Lower lobe of right lung (tissue), 2 donors: ENCODE measurements around the gene LYPD8. TPM values are rescaled to one million over a fixed set of nuclear protein-coding genes. Genes with fewer than 3 reads are reported as not detected.

Experiments used
- ATAC-seq, 2 donors: fragments of 200-7000 bp; cut with Tn5 transposase; one replicate each; pipeline ENCODE4 v1.9.1; 2020 to 2022; ENCODE audit warnings: mild to moderate bottlenecking in 2 of 2, moderate library complexity in 2 of 2
- DNase-seq: peaks from one replicate; pipeline ENCODE4 v3.0.0-alpha.2; 2020
- H3K27ac ChIP-seq: fragments of 200-600 bp; one replicate; pipeline ENCODE4 v1.8.0; 2022
- H3K27me3 ChIP-seq: fragments of 200-600 bp; one replicate; pipeline ENCODE4 v1.8.0; 2022; ENCODE audit warnings: low read depth
- H3K36me3 ChIP-seq: fragments of 200-600 bp; one replicate; pipeline ENCODE4 v1.8.0; 2022; ENCODE audit warnings: mild to moderate bottlenecking
- H3K4me1 ChIP-seq: fragments of 200-600 bp; one replicate; pipeline ENCODE4 v1.8.0; 2022
- H3K4me3 ChIP-seq: fragments of 200-600 bp; one replicate; pipeline ENCODE4 v1.8.0; 2022; ENCODE audit warnings: mild to moderate bottlenecking
- H3K9me3 ChIP-seq: fragments of 200-600 bp; one replicate; pipeline ENCODE4 v1.8.0; 2022
- CTCF ChIP-seq: fragments of 200-600 bp; IDR thresholded peaks from one replicate; pipeline ENCODE4 v1.8.0; 2022; ENCODE audit warnings: antibody characterized with exemption, mild to moderate bottlenecking
- intact Hi-C: fragments of 100-400 bp; cut with DNase I; formaldehyde crosslinking; loops from one replicate; pipeline ENCODE4 v1.11.0; 2022
- total RNA-seq: library from RNA; stranded (reverse); fragmentation: NEBNext Ultra II Directional; extraction: Animal tissue kit (Norgen Biotek cat#: 25700); gene quantifications from one replicate; pipeline ENCODE4 v1.2.1, GENCODE V29; 2021
- donor health status: DM: no; HTN: yes; CAD: no; lungs with severe emphysema.

Gene LYPD8
- total RNA-seq, 1 donor from 2014 or later, result not detected

- Histone ChIP-seq H3K4me3 (no peak overlapping the region), H3K4me1 (no peaks in the 10 kb centered on the region), H3K9me3 (no peaks in the 10 kb centered on the region), H3K27me3 (no peaks in the 10 kb centered on the region), H3K36me3 (no peaks in the 10 kb centered on the region), H3K27ac (no peak overlapping the region)
- intact Hi-C loops, result no loop called here
- TF ChIP-seq CTCF, result no peak
- ATAC-seq, result no peak
- DNase-seq, result no peak
Measured at GRCh38 chr1:248756636-248757035, 1.1 kb upstream of the LYPD8 start.

GRCh38 chr1:248756151-248756550 lies 592 bp upstream of the LYPD8 start:
- DNase-seq, result no peak
- Histone ChIP-seq H3K27me3 (no peaks in the 10 kb centered on the region), H3K9me3 (no peaks in the 10 kb centered on the region), H3K4me3 (no peak overlapping the region), H3K4me1 (no peaks in the 10 kb centered on the region), H3K36me3 (no peaks in the 10 kb centered on the region), H3K27ac (no peak overlapping the region)
- intact Hi-C loops, result no loop called here
- no peak for TF ChIP-seq CTCF
- ATAC-seq, result no peak

- no peak for ATAC-seq
- TF ChIP-seq CTCF, result no peak
- intact Hi-C loops, result no loop called here
Measured at GRCh38 chr1:248753708-248754280, 1.8 kb downstream of the LYPD8 start.

GRCh38 chr1:248753029-248753594 lies 2.4 kb downstream of the LYPD8 start:
- no peak for ATAC-seq

More at GRCh38 chr1:248753708-248754280, 1.8 kb downstream of the LYPD8 start:
- Histone ChIP-seq H3K9me3 (no peaks in the 10 kb centered on the region), H3K36me3 (no peaks in the 10 kb centered on the region), H3K27me3 (no peaks in the 10 kb centered on the region), H3K4me1 (no peaks in the 10 kb centered on the region), H3K4me3 (no peak overlapping the region), H3K27ac (no peak overlapping the region)
- no peak for DNase-seq

GRCh38 chr1:248752161-248753028 lies 3.2 kb downstream of the LYPD8 start:
- no peaks in the 10 kb centered on the region for H3K9me3 ChIP-seq
- TF ChIP-seq CTCF, result no peak
- no peak overlapping the region for H3K27ac ChIP-seq
- intact Hi-C loops, result no loop called here
- DNase-seq (no peak), ATAC-seq (no peak)
- no peaks in the 10 kb centered on the region for H3K27me3 ChIP-seq
- H3K36me3 ChIP-seq, result no peaks in the 10 kb centered on the region
- H3K4me3 ChIP-seq, result no peak overlapping the region
- H3K4me1 ChIP-seq, result no peaks in the 10 kb centered on the region

More at GRCh38 chr1:248753029-248753594, 2.4 kb downstream of the LYPD8 start:
- no peaks in the 10 kb centered on the region for H3K9me3 ChIP-seq
- no peak for TF ChIP-seq CTCF
- intact Hi-C loops, result no loop called here
- H3K4me1 ChIP-seq, result no peaks in the 10 kb centered on the region
- DNase-seq, result no peak
- no peak overlapping the region for H3K4me3 ChIP-seq
- H3K36me3 ChIP-seq, result no peaks in the 10 kb centered on the region
- H3K27me3 ChIP-seq, result no peaks in the 10 kb centered on the region
- no peak overlapping the region for H3K27ac ChIP-seq
